Measurements from ENCODE around the gene WIPF2. TPM values are rescaled to one million over a fixed set of nuclear protein-coding genes. Genes with fewer than 3 reads are reported as not detected.

Gene WIPF2
- total RNA-seq, 2 experiments from 2014 or later, result 15.3 to 17.9 TPM

DNA sequence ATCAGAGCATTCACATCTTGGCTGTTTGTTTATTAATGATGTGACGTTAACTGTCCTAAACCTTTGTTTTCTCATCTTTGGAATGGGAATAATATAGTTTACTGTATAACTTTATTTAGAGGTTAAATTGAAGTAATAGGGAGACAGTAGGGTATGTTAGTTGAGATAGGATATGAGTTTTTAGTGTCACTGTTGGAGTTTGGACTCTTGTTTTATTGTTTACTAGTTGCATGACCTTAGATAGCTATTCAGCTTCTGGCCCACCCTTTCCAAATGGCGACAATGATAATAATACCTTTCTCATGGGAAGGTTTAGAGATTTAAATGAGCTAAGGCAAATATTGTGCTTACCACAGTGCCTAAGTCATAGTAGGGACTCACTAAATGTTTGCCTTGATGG is 40.4 kb downstream of the WIPF2 start:
- Mint-ChIP-seq H3K36me3 (ENCODE audit: low read depth) (peaks cover 27% of the 10 kb centered on the region), H3K4me3 (no peak overlapping the region), H3K9me3 (no peaks in the 10 kb centered on the region), H3K4me1 (ENCODE audit: low read depth) (peaks cover 12% of the 10 kb centered on the region), H3K27me3 (no peaks in the 10 kb centered on the region), H3K27ac (no peak overlapping the region)
- ChIA-PET CTCF (interaction anchor here (2.6 kb wide), 1 partner anchor 58 kb away, joined by 8 read pairs; no protein-coding TSS in a partner anchor), POLR2A (no interaction called here)
- ATAC-seq (no peak), DNase-seq (no peak)
- TF ChIP-seq, protein P1, sequence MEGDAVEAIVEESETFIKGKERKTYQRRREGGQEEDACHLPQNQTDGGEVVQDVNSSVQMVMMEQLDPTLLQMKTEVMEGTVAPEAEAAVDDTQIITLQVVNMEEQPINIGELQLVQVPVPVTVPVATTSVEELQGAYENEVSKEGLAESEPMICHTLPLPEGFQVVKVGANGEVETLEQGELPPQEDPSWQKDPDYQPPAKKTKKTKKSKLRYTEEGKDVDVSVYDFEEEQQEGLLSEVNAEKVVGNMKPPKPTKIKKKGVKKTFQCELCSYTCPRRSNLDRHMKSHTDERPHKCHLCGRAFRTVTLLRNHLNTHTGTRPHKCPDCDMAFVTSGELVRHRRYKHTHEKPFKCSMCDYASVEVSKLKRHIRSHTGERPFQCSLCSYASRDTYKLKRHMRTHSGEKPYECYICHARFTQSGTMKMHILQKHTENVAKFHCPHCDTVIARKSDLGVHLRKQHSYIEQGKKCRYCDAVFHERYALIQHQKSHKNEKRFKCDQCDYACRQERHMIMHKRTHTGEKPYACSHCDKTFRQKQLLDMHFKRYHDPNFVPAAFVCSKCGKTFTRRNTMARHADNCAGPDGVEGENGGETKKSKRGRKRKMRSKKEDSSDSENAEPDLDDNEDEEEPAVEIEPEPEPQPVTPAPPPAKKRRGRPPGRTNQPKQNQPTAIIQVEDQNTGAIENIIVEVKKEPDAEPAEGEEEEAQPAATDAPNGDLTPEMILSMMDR (IDR thresholded peaks at IDR 0.05), result no peak
- intact Hi-C loops (cut with micrococcal nuclease), result no loop called here

GRCh38 chr17:40260528-40260927 is 41.4 kb downstream of the WIPF2 start:
- POLR2A ChIA-PET, result no interaction called here
- peaks cover 12% of the 10 kb centered on the region for H3K4me1 Mint-ChIP-seq (ENCODE audit: low read depth)
- ATAC-seq, result no peak
- H3K9me3 Mint-ChIP-seq, result no peaks in the 10 kb centered on the region
- no peak overlapping the region for H3K27ac Mint-ChIP-seq
- DNase-seq, result no peak
- intact Hi-C loops (cut with micrococcal nuclease), result no loop called here
- no peak overlapping the region for H3K4me3 Mint-ChIP-seq
- TF ChIP-seq, protein P1 (IDR thresholded peaks at IDR 0.05), result no peak
- no peaks in the 10 kb centered on the region for H3K27me3 Mint-ChIP-seq
- H3K36me3 Mint-ChIP-seq (ENCODE audit: low read depth), result peaks cover 32% of the 10 kb centered on the region
- CTCF ChIA-PET, result interaction anchor here (2.6 kb wide), 1 partner anchor 59 kb away, joined by 8 read pairs; no protein-coding TSS in a partner anchor

GRCh38 chr17:40264458-40265185 is 45.5 kb downstream of the WIPF2 start:
- Mint-ChIP-seq H3K27ac (no peak overlapping the region), H3K27me3 (no peaks in the 10 kb centered on the region), H3K9me3 (no peaks in the 10 kb centered on the region), H3K4me3 (no peak overlapping the region), H3K4me1 (ENCODE audit: low read depth) (peaks cover 12% of the 10 kb centered on the region), H3K36me3 (ENCODE audit: low read depth) (peaks cover 23% of the 10 kb centered on the region)
- TF ChIP-seq, protein P1 (IDR thresholded peaks at IDR 0.05), result no peak
- ATAC-seq, result no peak
- ChIA-PET CTCF (no interaction called here), POLR2A (no interaction called here)
- intact Hi-C loops (cut with micrococcal nuclease), result no loop called here
- no peak for DNase-seq

DNA sequence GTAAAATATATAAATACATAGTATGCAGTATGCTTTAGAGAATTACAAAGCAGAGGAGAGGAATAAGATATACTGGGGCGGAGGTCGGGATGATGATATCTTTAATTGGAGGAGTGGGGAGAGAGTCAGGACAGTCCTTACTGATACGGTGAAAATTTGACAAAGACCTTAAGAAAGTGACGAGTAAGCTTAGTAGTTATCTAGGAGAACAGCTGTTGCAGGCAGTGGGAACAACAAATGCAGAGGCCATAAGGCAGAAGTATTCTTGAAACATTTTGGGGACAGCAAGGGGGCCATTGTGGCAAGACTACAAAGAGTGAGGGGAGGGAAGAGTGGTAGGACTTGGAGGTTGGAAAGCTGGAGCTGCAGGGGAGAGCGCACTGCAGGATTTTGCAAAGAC is 46.2 kb downstream of the WIPF2 start:
- CTCF ChIA-PET, result no interaction called here
- no peak for DNase-seq
- H3K4me1 Mint-ChIP-seq (ENCODE audit: low read depth), result peaks cover 12% of the 10 kb centered on the region
- no peaks in the 10 kb centered on the region for H3K9me3 Mint-ChIP-seq
- H3K27ac Mint-ChIP-seq, result no peak overlapping the region
- TF ChIP-seq, protein P1 (IDR thresholded peaks at IDR 0.05), result no peak
- peaks cover 23% of the 10 kb centered on the region for H3K36me3 Mint-ChIP-seq (ENCODE audit: low read depth)
- POLR2A ChIA-PET, result interaction anchor here (0.7 kb wide), 1 partner anchor 343 kb away, joined by 3 read pairs; no protein-coding TSS in a partner anchor
- intact Hi-C loops (cut with micrococcal nuclease), result no loop called here
- ATAC-seq, result no peak
- no peak overlapping the region for H3K4me3 Mint-ChIP-seq
- no peaks in the 10 kb centered on the region for H3K27me3 Mint-ChIP-seq

GRCh38 chr17:40266882-40267281 is 47.8 kb downstream of the WIPF2 start:
- peaks cover 10% of the 10 kb centered on the region for H3K4me1 Mint-ChIP-seq (ENCODE audit: low read depth)
- CTCF ChIA-PET, result interaction anchor here (0.8 kb wide), 1 partner anchor 14 kb away, joined by 3 read pairs; no protein-coding TSS in a partner anchor
- H3K9me3 Mint-ChIP-seq, result no peaks in the 10 kb centered on the region
- no peaks in the 10 kb centered on the region for H3K27me3 Mint-ChIP-seq
- no peak overlapping the region for H3K27ac Mint-ChIP-seq
- intact Hi-C loops (cut with micrococcal nuclease), result no loop called here
- peaks cover 17% of the 10 kb centered on the region for H3K36me3 Mint-ChIP-seq (ENCODE audit: low read depth)
- DNase-seq (no peak), ATAC-seq (no peak)
- H3K4me3 Mint-ChIP-seq, result no peak overlapping the region
- TF ChIP-seq, protein P1 (IDR thresholded peaks at IDR 0.05), result no peak
- POLR2A ChIA-PET, result interaction anchor here (0.7 kb wide), 1 partner anchor 48 kb away, joined by 3 read pairs; the partner anchor contains the start of gene WIPF2
